GM18870 (cell line): ENCODE measurements around the gene CYB5A.

Experiments
- ATAC-seq: cut with Tn5 transposase; IDR thresholded peaks from one replicate; pipeline ENCODE4 v1.9.1; 2021; ENCODE audit warnings: moderate library complexity; ENCODE audit not compliant: unreplicated experiment

CYB5A gene

DNA sequence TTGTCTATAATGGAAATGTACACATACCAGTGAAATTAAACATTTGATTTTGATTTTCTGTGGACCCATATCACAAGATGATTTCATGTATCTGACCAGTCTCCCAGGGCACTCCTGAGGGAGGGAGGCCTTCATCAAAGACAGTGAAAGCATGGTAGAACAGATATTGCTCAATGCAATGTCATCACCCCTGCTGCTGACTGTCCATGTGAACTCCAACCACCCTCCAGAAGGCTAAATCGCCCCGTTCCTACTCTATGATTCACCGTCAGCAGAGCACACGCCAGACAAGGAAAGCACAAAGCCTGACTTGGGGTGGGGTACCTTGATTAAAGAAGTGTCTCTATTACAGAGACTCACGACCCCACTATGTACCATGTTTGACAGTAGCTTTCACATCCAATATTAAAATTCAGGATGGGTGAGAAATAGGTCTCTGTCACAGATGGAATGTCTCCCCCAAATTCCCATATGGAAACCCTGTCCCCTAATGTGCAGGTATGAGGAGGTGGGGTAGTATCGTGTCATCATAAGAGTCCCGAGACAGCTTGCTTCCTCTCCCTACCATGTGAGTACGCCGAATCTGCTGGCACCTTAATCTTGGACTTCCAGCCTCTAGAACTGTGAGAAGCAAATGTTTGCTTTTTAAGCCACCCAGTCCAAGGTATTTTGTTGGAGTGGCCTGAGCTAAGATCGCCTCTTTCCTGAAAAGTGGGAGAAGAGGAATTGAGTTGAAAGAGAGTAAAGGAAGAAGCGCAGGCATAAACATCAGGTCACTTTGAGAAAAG, 42.4 kb downstream of the CYB5A start:
- no peak for ATAC-seq

DNA sequence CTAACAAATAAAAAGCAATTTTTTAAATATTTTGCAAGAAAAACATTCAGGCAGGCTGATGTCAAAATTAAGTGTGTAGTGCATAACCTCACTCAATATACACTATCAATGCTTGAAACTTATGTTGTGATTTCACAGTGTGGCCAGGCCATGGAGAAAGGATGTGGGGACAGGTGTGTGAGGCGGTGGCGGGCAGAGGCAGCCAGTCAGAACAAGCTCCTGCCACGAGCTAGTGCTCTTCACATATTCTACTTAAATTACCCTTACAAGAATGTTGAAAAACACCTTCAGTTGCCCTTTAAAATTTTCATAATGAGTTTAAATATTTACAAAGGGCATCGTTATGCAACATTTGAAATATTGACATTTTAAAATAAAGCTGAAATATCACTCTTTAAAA, 43.2 kb downstream of the CYB5A start:
- no peak for ATAC-seq

DNA sequence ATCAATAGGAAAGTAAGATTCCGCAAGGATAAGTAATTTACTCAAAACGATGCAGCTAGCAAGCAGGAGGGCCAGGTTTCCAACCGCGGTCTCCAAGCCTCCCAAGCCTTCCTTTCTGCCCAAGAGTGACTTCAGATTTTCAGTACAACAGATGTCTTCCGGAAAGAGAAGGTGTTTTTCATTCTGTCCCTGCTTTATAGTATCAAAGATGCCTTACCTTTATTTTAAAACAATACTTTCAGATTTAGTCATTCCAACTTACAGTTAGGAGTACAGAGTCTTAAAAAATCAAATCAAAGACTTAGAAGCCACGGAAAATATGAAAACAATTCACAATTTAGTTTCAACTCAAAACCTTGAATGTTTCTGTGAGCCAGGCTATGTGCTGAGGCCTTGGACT, 43.6 kb downstream of the CYB5A start:
- no peak for ATAC-seq

DNA sequence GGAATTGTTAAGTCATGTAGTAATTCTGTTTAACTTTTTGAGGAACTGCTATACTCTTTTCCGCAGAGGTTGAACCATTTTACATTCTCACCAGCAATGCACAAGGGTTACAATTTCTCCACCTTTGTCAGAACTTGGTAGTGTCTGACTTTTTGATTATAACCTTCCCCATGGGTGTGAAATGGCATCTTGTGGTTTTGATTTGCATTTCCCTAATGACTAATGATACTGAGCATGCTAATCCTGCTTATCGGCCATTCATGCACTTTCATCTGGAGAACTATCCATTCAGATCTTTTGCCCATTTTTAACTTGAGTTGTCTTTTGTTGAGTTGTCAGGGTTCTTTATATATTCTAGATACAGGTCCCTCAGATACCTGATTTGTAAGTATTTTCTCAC, 47.2 kb downstream of the CYB5A start:
- ATAC-seq, result no peak

DNA sequence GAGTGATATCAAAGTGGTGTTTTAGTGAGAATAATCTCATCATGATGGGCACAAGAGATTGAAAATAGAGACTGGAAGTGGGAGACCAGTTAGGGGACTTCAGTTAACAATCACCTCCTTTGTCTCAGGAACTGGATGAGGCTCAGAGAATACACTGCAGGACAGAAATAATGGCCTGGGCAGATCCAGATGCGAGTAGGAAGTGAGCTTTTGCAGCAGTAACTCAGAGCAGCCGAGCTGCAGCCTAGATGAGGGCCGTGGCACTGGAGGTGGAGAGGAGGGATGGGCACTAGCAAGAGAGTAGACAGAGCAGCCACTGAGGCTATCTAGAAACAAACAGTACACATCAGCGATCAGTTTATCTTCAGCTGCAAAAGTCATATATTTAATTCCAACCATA, 48.6 kb downstream of the CYB5A start:
- no peak for ATAC-seq

DNA sequence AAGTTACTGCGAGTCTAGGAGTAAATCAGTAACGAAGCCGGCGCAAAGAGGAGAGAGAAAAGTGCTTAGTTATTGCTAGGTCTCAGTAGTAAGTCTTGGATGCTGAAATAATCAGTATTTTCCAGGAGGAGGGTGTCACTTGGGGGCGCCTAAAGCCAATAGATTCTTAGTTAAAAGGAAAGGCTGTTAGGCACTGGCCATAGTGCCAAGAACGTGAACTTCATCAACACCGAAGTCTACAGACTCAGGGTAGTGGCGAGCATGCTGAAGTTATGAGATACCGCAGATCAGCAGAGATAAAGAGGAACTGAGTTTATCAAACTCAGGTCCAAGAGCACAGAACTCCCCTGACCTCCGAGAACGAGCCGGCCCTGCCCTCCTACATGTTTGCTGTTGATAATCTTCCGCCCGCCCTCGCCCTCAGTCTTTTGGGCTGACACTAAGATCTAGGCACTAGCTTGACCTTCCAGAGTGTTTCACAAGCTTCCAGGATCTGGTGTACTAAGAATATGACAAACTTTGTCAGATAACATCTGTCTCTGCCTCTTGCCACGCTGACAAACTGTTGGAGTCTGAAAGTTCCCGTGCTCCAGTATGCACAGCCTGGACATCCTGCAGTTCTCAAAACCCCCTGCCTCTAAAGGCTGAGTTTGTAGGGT, 49.2 kb downstream of the CYB5A start:
- ATAC-seq, result no peak

DNA sequence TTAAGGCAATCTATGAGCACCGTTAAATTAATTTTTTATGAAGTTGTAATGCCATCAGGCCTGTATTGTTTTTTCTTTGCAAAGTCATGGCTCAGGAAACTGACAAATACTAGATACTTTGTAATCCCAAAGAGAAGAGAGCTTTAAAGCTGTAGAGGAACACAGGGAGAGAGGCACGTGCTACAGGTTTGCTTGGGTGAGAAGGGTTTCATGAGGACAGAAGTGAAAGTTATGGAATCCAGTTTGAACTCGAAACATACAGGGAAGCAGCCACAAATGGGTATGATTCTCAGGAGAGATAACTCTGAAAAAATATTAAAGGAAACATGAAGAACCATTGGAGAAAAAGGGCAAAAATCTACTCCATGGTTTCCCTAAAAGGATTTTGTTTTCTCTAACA, 49.8 kb downstream of the CYB5A start:
- ATAC-seq, result no peak

DNA sequence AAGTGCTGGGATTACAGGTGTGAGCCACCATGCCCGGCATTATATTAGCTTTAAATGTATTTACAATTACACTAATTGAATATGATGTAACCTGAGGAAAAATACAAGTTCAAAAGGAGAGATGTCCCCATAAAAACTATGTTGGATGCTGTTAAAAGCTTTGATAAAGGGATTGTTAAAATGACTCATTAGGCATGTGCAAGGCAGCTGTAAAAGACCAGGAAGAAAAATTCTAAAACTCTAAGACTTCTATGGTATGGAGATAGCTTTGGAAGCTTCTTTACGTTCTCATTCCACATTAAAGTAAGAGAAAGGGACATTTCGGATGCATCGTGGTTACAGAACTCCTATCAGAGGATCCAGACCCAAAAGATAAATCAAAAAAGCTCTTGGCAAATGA, 50.3 kb downstream of the CYB5A start:
- ATAC-seq, result no peak

DNA sequence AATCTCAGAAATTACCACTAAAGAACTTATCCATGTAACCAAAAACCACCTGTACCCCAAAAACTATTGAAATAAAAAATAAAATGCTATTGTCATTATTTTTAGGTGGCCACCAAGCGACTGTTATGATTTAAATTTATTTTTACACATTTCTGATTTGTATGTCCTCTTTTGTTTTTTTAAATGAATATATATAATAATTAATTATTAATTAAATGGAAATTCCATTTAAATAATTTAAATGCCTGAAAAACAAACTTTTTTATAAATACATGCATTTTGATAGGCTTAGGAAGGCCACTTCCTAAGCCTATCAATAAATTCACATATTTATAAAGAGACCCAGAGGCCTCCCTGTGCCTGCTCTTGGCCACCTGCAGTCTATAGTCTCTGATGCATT, 52.2 kb downstream of the CYB5A start:
- ATAC-seq, result no peak

DNA sequence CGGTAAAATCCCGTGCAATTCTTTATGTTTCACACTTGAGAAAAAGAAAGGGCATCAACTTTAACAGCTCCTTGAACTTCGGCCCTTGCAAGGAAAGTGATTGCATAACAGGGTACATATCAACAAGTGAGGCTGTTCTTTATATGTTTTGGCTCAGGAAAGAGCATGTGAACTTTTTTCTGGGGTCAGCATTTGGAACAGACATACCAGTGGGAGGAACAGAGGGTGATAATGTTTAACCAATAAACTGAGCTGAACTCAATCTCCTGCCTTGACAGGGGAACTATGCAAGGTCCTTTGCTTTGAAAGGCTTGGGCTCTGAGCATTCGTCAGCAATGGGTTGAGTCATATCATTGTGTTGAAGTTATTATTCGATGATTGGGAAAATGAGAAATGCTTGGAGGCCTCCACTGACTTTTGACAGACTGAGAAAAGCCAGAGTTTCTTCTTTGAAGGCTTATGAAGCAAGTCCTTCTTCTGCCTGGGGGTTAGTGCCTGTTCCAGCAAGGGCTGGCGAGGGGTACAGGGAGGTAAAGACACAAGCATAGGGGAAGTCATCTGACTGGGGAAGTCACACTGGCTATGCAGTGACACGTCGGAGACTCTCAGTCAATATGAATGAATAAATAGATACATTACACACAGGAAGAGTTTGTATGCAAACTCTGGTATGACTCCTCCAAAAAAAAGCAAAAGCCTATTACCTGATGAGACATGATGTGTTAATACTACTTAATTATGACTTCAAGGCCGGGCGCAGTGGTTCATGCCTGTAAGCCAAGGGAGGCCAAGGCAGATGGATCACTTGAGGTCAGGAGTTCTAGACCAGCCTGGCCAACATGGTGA, 57.2 kb downstream of the CYB5A start:
- no peak for ATAC-seq

DNA sequence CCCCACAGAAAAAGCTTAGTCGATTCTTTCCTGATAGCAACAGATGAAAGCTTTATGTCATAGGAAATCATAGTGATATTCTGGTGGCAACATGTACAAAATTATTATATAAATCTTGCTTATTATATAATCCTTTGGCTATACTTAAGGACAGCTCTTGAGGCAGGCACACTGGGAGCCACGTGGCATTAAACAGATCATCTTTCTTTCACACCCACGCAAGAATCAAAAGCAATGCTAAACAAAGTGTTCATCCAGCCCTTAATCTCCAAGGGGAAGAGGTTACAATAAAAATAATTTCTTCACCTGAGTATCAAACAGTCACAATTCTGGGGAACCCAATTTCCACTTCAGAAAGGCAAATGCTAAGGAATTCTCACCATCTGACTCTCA, 57.8 kb downstream of the CYB5A start:
- ATAC-seq, result no peak

DNA sequence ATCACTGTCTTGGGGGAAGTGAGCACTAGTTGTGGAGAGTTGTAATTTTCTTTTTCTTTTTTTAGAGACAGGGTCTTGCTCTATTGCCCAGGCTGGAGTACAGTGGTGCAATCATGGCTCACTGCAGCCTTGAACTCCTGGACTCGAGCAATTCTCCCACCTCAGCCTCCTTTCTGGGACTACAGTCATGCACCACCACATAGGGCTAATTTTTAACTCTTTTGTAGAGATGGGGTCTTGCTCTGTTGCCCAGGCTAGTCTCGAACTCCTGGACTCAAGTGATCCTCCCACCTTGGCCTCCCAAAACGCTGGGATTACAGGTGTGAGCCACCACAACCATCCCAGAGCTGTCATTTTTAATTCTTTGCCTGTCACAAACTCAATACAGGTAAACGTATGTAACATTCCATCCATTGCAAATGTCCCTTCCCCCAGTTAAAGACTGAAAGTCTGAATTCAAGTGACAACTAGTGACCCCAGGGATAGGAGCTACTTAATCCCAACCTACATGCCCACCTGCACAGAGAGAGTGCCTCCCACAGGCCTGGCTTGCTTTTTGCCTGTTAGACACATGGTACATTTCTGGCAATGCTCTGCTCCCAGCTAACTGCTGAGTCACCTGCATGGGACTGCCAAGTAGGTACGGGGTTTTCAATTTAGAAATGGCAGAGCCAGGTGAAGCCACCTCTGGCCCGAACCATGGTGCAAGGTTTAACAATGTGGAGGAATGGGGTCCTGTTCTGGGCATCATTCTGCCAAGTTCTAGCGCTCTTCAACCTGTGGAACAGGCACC, 60.6 kb downstream of the CYB5A start:
- ATAC-seq, result no peak

DNA sequence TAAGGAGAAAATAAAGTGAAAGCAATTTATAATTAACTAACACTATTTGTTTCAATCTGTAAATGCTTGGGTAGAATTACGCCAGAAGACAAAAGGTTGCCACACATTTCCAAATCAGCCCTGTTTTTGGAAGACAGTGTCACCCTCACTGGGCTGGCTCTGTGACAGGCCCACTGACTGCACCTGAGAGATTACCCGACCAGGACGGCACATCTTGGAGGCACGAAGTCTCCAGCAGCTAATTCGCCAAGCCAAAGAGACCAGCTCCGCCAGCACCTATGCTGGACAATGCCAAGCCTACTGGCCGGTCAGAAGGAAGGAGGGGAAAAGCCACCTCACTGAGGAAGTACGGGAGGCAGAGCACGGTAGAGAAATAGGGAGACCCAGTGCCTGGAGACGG, 61.9 kb downstream of the CYB5A start:
- no peak for ATAC-seq

DNA sequence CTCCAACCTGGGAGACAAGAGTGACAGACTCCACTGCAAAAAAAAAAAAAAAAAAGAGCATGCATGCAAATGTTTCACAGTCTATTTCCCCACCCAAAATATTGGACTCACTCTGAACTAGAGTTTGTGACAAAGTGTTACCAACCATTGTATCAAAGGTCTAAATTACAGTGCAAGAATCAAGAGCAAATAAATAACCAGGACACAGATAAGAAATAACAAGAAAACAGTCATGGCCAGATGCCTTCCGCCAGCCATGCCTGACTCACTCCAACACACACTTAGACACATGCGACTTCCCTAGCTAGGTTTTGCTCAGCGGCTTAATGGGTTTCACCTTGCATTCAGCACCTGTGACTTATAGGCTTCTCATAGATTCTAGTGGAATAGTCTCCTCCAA, 62.8 kb downstream of the CYB5A start:
- no peak for ATAC-seq

DNA sequence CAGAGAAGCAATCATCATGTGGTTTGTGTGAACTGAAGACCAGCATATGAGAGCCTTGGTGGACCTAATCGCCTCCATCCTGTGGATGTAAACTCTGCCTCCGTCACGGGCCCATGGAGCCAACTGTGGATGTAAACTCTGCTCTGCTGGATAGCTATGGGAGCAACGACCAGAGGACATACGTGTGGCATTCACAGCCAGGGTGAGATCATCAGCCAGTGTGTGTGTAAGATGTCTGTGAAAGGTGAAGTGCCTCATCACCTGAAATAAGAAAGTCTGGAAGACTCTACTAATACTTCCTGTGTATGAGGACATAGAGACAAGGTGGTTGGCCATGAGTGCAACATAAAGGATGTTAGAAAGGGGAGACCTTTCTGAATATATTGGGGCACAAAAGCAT, 63.5 kb downstream of the CYB5A start:
- ATAC-seq, result no peak

DNA sequence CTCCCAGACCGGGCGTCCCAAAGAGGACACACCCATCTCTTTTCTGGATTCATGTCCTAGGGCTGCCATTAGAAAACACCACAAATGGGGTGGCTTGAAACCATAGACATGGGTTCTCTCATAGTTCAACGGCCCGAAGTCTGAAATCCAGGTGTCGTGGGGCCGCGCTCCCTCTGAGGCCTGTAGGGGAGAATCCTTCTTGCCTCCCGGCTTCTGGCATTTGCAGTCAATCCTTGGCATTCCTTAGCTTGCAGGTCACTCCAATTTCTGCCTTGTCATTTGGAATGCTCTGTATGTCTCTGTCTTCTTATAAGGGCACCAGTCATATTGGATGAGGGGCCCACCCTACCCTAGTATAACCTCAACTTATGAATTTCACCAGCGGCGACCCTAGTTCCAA, 65.1 kb downstream of the CYB5A start:
- ATAC-seq, result no peak

DNA sequence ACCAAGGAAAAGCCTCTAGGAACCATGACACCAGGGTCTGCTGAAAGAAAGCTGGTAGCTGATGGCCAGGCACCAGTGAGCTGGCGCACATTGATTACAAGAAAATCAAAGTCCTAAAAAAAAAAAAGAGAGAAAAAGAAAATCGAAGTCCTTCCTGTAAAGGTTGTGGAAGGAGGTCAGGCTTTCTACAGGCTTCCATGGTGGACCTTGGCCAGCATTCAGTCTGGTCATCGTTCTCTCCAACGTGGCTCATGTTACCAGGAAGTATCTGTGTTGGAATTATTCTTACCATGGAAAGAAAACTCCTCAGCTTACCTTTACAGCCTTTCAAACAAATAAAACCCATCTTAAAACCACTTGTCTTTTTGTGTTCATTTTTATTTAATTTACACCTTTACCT, 65.6 kb downstream of the CYB5A start:
- no peak for ATAC-seq

DNA sequence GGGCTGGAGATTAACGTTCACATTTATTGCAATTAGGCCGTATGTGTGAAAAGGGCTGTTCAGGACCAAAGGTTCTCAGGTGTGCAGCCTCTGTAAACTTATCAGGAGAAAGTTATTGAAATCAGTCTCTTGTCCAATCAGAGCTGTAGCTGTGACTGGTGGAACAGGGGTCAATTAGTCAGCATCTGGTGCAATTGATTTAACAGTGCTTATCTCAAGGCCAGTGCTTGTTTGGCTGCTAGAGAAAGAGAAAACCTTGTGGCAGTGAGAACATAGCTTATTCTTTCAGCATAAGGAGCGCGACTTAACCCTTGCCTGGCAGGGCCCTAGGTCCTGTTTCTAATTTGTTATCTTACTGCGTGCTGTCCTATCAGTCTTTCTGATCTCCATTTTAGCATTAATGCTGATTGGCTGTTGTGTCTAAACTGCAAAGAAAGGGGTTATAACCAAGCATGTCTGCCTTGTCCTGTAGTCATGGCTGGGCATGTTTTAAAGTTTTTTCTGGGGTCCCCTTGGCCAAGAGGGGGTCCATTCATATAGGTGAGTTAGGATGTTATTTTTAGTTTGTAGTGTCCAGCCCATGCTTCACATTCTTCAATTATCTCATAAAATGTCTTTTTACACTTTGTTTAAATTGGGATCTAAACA, 66.4 kb downstream of the CYB5A start:
- no peak for ATAC-seq

DNA sequence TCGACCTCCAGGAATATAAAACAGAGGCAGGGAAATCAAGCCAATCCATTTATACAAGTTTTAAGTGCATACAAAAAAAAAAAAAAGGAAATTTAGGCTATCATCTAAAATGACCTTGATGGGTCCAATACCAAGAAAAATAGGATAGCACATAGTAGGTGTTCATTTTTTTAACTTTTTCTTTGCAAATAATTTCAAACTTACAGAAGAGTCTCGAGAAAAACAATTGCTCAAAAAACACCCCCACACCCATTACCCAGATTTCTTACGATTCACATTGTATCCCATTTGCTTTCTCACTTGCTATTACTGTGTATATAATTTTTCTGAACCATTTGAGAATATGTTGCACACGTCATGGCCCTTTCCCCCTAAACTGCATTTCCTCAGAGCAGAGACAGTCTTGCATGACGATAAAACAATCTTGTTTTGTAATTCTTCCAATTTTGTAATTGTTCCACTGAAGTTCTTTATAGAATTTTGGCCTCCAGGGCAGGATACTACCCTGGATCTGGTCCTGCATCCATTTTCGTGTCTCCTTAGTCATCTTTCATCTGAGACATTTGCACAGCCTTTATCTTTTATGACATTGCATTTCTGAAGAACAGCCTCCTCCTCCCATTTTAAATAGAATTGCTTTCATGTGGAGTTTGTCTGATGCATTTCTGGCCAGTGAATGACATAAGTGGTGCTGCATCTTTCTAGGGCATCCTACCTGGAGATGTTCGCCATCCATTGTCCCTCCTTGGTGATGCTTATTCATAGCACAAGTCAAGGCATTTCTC, 68.9 kb downstream of the CYB5A start:
- ATAC-seq, result no peak

DNA sequence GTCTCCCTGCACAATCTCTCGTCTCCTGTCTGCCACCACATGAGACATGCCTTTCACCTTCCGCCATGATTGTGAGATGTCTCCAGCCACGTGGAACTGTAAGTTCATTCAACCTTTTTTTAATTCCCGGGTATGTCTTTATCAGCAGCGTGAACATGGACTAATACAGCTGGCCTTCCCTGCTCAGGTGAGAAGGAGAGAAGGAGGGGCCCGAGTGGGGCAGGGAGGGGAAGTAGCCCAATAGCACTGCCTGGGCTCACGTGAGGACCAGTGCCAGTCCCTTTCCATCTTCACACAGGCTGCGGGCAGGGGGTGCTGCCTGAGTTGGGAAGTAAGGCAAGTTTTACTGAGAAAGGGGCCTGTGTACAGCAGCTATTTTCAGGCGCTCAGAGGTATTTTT, 70.7 kb downstream of the CYB5A start:
- no peak for ATAC-seq
